GM19035 (cell line): ENCODE data around the gene INHBB.
"Not testable (repeated sequence)": the region's sequence is repeated elsewhere in the genome, so short reads cannot be mapped to it uniquely, and the experiment has no call there.

Experiments
- ATAC-seq: cut with Tn5 transposase; IDR thresholded peaks from one replicate; pipeline ENCODE4 v1.9.1; 2021; ENCODE audit not compliant: unreplicated experiment

INHBB gene

GRCh38 chr2:120378605-120379004 is 32.7 kb downstream of the INHBB start:
- ATAC-seq: no peak

- no peak for ATAC-seq
Observed at GRCh38 chr2:120379916-120380893, 34.3 kb downstream of the INHBB start.

DNA sequence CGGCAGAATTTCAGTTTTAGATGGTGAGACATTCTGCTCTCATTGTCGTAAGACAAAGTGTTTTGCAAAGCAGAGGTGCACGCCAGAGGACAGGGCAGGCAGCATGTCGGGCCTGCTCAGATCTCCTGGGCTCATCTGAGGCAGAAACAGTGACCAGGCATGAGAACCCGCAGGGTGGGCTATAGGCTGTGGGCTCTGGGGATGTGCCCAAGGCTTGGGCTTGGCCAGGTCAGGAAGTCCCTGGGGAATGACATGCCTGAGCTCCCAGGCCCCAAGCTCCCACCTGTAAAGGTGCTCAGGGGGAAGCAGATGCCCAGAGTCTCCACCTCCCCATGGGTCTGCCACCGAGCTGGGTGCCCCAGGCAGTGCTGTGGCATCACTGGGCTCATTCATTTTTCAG is 35.3 kb downstream of the INHBB start:
- ATAC-seq: no peak

- ATAC-seq: no peak
Observed at GRCh38 chr2:120381661-120382060, 35.7 kb downstream of the INHBB start.

GRCh38 chr2:120382541-120383144 is 36.7 kb downstream of the INHBB start:
- ATAC-seq: no peak

DNA sequence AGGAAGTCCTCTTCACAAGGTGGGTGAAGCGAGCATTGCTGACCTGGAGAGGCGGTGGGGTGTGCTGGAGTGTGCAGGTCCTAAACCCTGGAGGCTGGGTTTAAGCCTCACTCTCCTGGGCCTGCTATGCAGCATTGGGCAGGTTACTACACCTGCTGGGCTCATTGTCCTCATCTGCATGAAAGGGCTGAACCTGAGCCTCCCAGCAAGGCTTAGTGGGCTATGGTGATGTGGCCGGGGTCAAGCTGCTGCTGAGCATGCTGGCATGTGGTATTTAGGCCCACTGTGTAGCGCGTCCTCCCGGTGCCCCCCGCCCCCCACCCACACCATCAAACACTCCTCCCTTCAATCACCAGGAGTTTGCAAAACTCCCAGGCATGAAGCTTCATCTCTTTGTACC is 37.3 kb downstream of the INHBB start:
- no peak for ATAC-seq

DNA sequence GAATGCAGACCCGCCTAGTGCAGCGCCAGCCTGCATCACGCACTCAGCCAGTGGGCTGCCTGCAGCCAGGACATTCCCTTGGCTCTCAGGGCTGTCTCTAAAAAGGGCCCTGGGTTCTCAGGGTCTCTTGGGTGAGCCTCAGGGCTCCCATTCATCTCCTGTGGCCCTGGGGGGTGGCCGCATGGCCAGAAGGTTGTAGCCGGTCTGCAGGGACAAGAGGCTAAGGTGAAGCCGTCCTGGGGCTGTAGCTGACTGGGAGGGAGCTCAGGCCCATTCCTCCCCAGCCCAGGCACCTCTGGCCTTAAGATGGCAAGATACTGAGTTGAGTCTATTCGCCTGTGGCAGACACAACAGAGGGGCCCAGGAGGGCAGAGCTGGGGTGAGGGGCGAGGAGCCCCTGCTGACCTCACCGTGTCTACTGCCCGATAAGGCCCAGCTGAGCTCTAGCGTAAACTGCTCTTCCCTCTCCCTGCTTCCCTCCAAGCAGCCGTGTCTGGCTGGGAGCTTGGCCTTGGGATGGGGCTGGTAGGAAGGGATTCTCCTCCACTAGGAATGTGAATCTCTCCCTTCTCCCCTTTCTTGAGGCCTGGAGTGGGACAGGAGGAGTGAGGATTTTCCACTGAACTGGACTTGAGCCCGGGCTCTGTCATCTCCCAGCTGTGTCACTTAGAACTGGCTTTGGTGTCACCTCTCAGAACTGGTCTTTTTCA is 37.9 kb downstream of the INHBB start:
- ATAC-seq: no peak

- ATAC-seq: no peak
Observed at GRCh38 chr2:120384486-120385354, 38.8 kb downstream of the INHBB start.

GRCh38 chr2:120385355-120386127 is 39.6 kb downstream of the INHBB start:
- no peak for ATAC-seq

GRCh38 chr2:120388222-120389035 is 42.5 kb downstream of the INHBB start:
- no peak for ATAC-seq

GRCh38 chr2:120389036-120389391 is 43.1 kb downstream of the INHBB start:
- ATAC-seq: no peak

DNA sequence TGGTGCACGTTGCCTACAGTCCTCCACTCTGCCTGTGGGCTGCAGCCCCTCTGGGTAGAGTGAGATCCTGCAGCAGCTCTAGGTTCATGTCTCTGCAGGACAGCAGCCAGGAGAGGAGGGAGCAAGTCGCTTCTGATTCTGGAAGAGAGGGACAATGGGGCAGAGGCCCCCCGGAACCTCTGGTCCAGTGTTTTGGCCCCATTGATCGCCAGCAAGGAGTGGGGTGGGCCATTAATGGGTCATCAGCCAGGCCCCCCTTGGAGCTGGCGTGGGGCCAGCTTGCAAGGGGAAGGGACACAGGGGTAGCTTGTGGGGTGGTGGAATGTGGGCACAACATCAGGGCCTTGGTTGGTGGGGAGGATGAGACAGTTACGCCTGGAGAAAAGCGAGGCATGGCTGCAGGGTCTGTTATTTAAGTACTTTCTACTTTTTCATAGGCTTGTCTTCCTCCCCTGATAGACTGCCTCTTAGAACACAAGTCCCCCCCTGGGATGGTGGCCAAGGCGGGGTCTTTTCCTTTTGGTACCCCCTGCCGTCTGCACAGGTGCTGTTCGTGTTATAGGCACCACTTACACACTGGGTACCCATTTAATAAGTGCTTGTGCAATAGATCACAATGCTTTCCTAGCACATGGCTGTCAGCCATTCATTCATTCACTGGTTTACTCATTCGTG is 44.6 kb downstream of the INHBB start:
- no peak for ATAC-seq

GRCh38 chr2:120391382-120391781 is 45.4 kb downstream of the INHBB start:
- ATAC-seq: not testable (repeated sequence)

DNA sequence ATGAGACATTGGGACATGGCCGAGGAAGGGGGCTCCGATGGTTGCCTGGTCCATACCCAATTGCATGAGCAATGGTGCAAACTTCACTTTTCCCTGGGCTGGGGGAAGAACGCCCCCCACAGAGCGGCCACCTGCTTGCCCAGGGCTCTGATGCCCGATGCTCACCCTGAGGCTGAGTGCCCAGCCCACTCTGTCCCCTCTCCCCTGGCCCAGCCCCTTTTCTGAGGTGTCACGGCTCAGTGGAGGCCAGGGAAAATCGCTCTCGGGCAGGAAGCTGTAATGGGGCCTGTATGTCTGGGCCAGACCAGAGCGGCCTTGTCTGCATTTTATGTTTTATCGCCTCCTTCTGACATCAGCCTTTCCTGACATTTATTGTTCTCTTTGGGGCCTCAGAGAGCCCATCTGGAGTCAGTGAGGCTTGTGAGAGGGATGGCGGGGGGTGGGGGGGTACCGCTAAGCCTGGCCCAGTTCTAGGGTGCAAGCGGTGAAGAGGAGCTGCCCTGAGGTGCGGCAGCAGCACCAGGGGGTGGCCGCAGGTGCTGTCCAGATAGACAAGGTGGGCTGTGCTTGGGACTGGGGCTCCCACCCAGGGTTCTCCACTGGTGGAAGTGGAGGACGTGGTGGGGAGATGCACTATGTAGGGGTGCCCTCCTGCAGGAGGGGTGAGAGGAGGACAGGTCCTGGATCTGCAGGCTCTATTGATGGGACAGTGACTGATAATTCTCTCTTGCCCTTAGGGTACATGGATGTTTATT is 46.2 kb downstream of the INHBB start:
- no peak for ATAC-seq

DNA sequence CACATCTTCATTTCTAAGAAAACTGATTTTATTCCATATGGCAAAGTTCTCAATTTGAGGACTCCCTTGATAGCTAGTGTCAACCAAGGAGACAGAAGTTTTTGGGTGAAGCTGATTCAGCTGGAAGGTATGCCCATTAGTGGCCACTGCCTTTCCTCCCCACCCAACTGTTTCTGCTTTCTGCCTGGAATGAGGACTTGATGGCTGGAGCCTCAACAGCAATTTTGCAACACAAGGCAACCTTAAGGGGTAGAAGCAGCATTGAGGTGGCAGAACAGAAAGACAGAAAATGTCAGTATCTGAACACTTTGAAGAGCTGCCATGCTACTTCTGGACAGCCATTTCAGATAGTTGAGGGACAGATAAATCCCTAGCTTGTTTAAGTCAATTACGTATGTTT is 47.0 kb downstream of the INHBB start:
- ATAC-seq: no peak

DNA sequence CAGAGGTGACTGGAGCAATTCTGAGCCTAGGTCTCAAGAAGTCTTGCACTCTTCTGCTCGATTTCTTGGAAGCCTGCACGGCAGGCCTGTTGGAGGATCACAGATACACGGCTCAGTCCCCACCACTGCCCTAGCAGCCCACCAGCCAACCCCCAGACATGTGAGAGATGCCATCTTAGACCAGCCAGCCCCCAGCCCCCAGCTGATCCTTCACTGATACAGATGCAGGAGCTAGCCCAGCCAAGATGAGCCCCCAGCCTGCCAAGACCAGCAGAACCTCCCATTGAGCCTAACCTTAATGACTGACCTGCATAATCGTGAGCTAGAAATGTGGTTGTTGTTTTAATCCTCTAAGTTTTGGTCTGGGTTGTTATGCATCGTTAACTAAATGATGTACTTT is 47.5 kb downstream of the INHBB start:
- no peak for ATAC-seq

- no peak for ATAC-seq
Observed at GRCh38 chr2:120394764-120395163, 48.8 kb downstream of the INHBB start.
